A172 (cell line): Measurements from ENCODE around the gene RFTN1. TPM values are rescaled to one million over a fixed set of nuclear protein-coding genes. Genes with fewer than 3 reads are reported as not detected.

Source experiments
- DNase-seq: peaks from one replicate; pipeline ENCODE4 v3.0.0-alpha.2; 2015; ENCODE audit warnings: low spot score
- total RNA-seq: library from RNA; depleted of rRNA; stranded (reverse); fragments of >200 nt; shearing (Covaris generic); gene quantifications from 2 replicates; pipeline ENCODE4 v1.2.3, GENCODE V29; 2014; rRNA removed

RFTN1 gene
- total RNA-seq, 1 experiment from 2014 or later: 52.1 TPM

- DNase-seq: no peak
Observed at GRCh38 chr3:16279010-16279801, 234.3 kb downstream of the RFTN1 start.

GRCh38 chr3:16277471-16277870 lies 236.0 kb downstream of the RFTN1 start:
- no peak for DNase-seq

DNA sequence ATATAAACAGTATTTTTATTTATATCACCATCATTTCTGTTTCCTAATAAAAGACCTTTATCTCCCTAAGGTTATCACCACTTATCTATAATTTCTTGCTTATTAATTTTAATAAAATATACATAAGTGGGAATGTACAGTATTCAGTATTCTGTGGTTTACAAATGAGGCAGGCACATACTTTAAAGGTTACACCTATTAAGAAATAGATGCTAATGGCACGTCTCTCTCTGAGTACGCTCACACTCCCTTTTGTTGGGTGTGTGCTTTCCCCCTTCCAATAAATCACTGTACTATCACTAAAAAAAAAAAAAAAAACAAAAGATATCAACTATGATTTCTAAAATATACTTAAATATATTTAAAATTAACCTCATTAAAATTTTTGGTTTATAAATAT lies 239.6 kb downstream of the RFTN1 start:
- no peak for DNase-seq

- no peak for DNase-seq
Observed at GRCh38 chr3:16272588-16272987, 240.9 kb downstream of the RFTN1 start.

- no peak for DNase-seq
Observed at GRCh38 chr3:16270855-16271254, 242.6 kb downstream of the RFTN1 start.

- no peak for DNase-seq
Observed at GRCh38 chr3:16266714-16267113, 246.8 kb downstream of the RFTN1 start.

Other genes with a start within 250 kb of the RFTN1 start
- gene DPH3, start 248.8 kb downstream of the RFTN1 start, total RNA-seq: 21.3 and 23.5 TPM in 2 replicates
- 17.5 and 18.7 TPM in 2 replicates for gene OXNAD1, start 248.5 kb downstream of the RFTN1 start, total RNA-seq
- gene DAZL, start 91.7 kb upstream of the RFTN1 start, total RNA-seq: not detected in 2 replicates